GM18511 (cell line): Measurements from ENCODE around the gene NME9.

Source experiments
- ATAC-seq: cut with Tn5 transposase; IDR thresholded peaks from one replicate; pipeline ENCODE4 v1.9.1; 2021; ENCODE audit warnings: mild to moderate bottlenecking, moderate library complexity; ENCODE audit not compliant: unreplicated experiment

The NME9 gene

GRCh38 chr3:138363322-138363721 lies 33.7 kb upstream of the NME9 start:
- ATAC-seq = no peak

- no peak for ATAC-seq
Observed at GRCh38 chr3:138362538-138362937, 32.9 kb upstream of the NME9 start.

GRCh38 chr3:138361561-138361971 lies 31.9 kb upstream of the NME9 start:
- no peak for ATAC-seq

- ATAC-seq = no peak
Observed at GRCh38 chr3:138360869-138361525, 31.3 kb upstream of the NME9 start.

- no peak for ATAC-seq
Observed at GRCh38 chr3:138359919-138360868, 30.5 kb upstream of the NME9 start.

GRCh38 chr3:138359148-138359918 lies 29.7 kb upstream of the NME9 start:
- ATAC-seq = no peak

- ATAC-seq = no peak
Observed at GRCh38 chr3:138356730-138357405, 27.2 kb upstream of the NME9 start.

GRCh38 chr3:138355071-138355470 lies 25.4 kb upstream of the NME9 start:
- no peak for ATAC-seq

- no peak for ATAC-seq
Observed at GRCh38 chr3:138354376-138354775, 24.7 kb upstream of the NME9 start.

- ATAC-seq = no peak
Observed at GRCh38 chr3:138351916-138352550, 22.4 kb upstream of the NME9 start.

GRCh38 chr3:138351151-138351550 lies 21.5 kb upstream of the NME9 start:
- ATAC-seq = no peak

- ATAC-seq = no peak
Observed at GRCh38 chr3:138349926-138350665, 20.4 kb upstream of the NME9 start.

- ATAC-seq = no peak
Observed at GRCh38 chr3:138348754-138349739, 19.4 kb upstream of the NME9 start.

- ATAC-seq = no peak
Observed at GRCh38 chr3:138347960-138348753, 18.5 kb upstream of the NME9 start, which contains the start of gene MRAS. Gene MRAS, plus strand, starts transcription at chr3:138348579. Its CDS starts 24,305 bp downstream, at chr3:138372884.

- ATAC-seq = no peak
Observed at GRCh38 chr3:138344754-138345153, 15.1 kb upstream of the NME9 start.

- no peak for ATAC-seq
Observed at GRCh38 chr3:138340511-138340910, 10.9 kb upstream of the NME9 start.

- no peak for ATAC-seq
Observed at GRCh38 chr3:138338811-138339210, 9.2 kb upstream of the NME9 start.

GRCh38 chr3:138338244-138338643 lies 8.6 kb upstream of the NME9 start:
- no peak for ATAC-seq
